GM18502 (cell line): ENCODE measurements around the gene NGFR.

Experiments
- ATAC-seq: cut with Tn5 transposase; IDR thresholded peaks from one replicate; pipeline ENCODE4 v1.9.1; 2021; ENCODE audit warnings: mild to moderate bottlenecking; ENCODE audit not compliant: unreplicated experiment, poor library complexity

NGFR gene

DNA sequence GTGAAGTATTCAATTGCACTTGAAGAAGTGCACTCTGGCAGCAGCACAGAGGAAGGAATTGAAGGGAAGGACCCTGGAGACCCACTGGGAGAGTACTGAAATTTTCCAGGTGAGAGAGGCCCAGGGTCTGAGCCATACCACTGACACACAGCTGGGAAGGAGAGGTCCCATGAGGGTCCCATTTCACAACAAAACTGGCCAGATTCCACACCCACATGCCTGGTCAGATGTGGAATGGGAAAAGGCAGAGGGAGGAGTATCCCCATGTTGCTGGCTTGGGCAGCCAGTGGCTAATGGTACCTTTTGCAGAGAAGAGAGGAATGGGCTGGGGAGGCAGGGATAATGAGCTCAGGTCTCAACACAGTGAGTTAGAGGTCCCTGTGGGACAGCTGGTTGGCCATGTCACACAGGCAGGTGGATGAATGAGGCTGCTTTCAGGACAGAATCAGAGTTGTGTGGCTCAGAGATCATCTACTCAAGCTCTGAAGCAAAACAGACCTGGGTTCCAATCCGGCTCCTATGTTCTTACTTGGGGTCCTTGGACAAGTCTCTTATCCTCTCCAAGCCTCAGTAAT lies 26.2 kb upstream of the NGFR start:
- no peak for ATAC-seq

DNA sequence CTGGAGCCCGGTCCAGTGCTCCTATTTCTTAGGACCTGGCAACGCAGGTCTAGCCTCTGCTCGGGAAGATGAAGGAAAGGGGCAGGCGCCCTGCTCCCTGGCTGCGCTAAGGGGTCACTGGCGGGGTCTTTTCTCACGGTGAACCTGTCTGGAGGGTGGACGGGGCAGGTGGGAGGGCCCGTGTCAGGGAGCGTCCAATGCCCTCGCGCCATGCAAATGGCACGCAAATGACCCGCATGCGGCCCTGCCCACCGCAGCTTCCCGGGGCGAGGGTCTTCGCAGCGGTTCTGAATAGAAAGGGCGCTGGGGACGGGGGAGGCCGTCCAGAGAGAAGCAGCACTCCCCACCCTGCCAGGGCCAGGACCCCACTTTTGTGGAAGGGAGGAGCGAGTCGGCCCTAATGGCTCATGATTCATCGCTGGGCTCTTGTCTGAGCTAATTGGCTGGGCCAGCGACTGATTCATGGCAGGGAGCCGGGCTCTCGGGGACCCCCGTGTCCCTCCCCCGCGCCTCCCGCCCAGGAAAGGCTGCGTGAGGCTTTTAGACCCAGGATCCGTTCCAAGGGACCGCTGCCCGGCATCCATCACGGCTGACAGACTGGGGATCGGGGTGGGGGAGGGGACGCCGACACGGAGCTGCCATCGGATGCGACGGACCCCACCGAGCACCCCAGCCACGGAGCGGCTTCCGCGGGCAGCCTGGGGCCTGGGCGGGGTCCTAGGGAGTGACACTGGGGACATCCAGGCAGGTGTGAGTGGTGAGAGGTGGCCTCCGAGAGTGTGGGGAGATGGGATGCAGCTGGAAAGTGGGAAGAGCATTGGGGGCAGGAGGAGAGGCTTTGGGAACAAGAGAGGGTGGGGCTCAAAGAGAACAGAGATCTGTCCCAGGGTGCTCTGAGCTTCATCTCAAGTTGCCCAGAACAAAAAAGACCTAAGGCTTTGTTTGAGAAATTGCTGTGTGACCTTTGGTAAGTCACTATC lies 25.0 kb upstream of the NGFR start:
- ATAC-seq = no peak

DNA sequence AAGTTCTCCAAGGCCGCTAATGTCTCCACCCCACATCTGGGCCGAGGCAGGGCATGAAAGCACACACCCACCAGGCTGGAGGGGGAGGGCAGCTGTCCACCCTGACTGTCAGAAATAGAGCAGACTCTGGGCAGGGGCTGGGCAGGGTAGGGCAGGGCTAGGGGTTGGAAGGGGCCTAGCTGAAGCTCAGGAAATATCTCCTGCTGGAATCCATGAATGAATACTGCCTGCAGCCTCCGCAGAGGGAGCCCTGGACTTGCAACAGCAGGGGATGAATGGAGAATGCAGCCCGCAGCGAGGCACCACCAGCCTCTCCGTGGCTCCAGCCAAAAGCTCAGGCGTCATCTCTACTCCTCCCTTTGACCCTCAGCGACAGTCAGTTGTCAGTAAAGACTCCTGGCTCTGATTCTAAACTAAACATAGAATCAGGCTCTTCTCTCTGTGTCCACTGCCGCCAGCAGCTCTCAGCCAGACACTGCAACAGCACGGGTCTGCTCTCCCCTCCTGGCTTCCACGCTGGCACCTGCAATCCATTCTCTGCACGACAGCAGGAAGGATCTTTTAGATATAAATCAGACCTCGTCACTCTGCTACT lies 23.9 kb upstream of the NGFR start:
- ATAC-seq = no peak

DNA sequence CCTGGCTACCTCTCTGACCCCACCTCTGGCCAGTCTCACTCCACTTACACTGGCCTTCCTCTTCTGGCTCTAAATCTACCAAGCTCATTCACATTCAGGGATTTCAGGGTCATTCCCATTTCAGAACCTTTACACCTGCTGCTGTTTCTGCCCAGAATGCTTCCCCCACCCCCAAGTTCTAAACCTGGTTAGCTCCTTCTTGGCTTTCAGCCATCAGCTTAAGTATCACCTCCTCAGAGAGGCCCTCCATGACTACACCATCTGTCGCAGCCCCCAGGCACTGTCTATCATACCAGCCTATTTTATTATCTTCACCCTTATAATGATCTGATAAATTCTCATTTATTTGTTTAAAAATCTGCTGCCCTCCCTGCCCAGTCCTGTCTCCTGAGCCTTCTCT lies 23.3 kb upstream of the NGFR start:
- no peak for ATAC-seq

DNA sequence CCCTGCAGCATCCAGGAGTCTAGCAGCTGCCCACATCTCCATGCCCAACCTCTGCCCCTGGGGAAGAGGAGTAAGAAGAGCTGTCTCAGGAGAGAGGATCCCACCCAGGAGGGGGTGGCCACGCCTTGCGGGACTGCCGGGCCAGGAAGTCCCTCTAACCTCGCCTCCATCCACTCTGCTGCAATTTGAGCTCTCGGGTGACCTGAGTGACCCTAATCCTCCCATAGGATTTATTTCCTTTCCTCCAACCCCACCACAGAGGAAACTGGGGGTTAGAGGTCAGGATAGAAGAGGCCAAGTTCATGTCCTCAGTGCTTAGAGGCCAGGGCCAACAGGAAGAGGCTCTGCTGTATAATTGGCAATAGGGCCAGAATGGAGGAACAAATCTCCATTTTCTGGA lies 22.6 kb upstream of the NGFR start:
- no peak for ATAC-seq

DNA sequence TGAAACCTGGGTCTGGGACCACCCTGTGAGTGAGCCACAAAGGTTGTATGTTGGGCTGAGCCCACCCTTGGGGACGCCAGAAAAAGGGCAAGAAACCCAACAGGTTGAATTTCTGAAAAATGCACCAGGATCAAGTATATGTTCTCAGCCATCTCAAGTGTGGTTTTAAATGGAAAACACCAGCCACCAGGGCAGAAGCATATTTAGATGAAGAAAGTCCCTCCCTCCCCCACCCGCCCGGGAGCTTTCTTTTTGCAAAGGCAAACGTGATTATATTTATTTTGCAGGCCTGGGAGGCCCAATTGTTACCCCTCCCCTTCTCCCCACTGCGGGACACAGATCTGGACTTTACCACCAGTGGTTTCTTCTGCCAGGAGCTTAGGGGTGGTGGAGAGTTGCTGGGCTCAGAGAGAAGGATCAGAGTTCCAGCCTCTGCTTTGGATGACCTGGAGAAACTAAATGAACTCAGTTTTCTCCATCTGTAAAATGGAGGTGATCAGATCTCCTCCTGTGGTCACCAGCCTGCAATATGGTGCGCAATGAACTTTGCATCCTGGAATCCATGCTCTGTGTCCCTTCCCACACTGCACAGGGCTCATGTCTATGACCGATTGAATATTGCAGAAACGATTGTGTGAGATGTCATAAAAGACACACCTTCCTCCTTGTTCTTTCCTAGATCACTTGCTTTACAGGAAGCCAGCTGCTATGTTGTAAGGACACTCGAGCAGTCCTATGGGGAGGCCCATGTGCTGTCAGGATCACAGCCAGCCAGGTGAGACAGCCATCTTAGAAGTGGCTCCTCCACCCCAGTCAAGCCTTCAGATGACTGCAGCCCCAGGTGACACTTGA lies 21.0 kb upstream of the NGFR start:
- ATAC-seq = no peak

DNA sequence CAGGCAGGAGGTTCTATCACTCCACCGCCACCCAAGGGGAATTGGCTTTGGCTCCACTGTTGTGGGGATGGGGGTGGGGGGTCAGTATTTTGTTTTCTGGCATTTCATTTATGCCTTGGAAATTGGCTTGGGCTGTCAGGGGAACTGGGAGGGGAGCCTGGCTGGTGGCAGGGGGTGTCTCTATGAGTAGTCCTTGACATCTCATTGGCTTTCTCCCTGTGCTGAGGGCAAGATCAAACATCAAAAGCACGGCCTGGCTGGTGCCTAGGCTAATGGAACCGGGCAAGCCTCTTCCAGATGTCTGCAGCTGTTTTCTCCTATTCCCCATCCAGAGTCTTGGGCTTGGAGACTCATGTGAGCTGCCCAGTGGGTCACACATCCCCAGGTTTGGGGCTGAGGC lies 17.4 kb upstream of the NGFR start:
- ATAC-seq = no peak

DNA sequence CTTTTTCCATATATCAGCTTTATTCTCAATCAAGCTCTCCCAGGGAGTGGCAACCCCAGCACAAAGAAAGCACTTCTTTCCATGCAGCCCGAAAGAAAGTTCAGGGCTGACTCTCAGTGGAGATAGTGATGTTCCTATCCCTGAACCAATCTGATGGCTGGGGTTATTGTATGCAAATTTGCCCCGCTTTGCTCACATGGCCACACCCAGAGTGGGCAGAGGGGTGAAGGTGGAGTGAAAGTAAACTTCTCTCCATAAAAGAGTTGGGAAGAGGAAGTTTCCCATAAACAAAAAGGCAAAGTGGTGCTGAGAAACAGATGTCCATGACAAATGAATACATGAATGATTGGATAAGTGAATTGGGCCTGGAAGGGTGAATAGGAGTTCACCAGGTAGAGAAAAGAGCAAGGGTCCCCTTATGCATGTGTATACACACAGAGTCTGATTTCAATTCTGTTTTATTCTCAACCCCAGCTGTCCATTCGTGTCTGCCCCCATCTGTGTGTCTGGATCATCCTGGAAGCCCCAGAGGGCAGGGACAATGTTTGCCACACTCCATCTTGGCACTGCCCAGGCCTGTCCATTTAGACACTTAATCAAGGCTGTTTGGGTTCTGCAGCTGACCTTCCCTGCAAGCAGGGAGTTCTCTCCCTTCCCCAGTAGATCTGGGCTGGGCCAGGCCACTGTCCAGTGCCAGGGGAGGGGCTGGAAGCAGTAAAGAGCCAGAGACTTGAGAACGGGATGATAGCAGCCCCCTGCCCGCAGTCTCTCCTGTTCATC lies 14.1 kb upstream of the NGFR start:
- no peak for ATAC-seq

DNA sequence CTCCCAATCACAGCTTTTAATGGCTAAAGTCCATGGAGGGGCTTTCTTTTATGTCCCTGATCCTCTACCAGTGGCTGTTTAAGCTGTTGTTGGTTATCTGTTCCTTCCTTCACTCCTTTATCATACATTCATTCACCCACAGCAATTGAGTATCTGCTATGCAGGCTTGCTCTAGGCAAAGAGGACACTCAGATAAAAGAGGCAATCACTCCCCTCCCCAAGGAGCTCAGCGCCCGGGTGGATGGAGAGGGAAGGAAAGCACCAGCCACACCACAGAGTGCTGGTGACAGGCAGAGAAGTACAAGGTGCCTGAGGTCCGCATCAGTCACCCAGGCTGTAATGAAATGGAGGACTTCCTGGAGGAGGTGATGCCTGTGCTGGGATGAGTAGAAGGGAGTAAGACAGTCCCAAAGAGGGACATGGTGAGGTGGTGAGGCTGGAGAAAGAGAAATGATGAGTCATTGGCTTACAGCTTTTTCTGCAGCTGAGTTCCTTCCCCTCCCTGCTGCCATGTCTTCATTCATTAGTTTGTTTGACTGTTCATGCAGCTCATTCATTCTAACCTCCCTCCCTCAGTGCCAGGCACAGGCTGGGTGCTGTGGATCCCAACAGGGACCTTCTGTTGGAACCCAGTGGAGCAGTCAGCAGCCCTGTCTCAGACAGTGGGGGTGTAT lies 12.8 kb upstream of the NGFR start:
- no peak for ATAC-seq

DNA sequence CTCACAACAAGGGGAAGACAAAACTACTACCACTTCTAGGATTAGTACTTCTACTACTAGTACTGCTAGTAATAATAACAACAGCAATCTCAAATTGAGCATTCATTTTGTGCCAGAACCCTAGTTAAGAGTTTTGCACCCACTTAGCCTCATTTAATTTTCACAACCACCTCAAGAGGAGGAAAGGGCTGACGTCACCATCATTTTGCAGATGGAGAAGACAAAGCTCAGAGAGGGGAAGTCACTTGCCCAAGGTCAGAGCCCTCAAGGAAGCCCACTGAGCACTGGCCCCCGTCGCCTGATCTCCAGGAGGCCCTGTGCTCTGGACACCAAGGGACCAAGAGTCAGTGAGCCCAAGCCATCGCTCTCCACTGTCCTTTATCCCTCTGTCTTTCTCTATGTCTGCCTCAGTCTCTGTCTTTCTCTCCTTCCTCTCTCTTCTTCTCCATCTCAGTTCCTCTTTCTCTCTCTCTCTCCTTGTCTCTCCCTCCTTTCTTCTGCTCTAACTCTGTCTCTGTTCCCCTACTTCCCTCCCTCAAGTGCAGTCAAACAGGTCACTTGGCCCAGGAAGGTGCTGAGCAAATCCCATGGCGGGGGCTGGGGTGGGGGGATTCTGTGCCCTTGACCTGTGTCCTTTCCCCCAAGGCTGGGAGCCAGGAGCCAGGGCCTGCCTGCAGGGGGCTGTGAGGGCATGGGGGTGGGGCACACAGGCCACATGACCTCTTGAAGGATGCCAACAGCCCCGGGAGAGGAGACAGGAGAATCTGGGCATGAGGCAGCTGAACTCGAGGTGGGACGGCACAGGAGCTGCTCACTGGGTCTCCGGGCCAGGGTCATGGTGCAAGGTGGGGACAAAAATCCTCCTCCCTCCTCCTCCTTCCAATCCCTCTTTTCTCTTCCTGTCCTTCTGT lies 11.2 kb upstream of the NGFR start:
- ATAC-seq = no peak

DNA sequence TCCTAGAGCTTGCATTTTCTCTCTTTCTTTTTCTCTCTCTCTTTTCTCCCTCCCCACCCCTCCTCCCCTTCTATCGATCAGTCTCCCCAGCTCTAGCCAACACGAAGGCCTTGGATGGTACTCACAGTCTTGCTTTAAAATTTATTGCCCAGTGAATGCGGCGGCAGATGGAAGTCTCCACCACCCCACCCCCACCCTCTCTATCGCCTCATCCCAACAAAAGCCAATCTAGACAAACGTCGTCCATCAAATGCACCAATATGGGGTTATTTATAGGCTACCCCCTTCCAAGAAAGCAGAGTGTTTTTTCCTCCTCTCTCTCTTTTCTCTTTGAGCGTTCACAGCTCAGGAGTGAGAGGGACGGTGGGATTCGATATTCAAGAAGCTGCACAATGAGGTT lies 10.5 kb upstream of the NGFR start:
- no peak for ATAC-seq

DNA sequence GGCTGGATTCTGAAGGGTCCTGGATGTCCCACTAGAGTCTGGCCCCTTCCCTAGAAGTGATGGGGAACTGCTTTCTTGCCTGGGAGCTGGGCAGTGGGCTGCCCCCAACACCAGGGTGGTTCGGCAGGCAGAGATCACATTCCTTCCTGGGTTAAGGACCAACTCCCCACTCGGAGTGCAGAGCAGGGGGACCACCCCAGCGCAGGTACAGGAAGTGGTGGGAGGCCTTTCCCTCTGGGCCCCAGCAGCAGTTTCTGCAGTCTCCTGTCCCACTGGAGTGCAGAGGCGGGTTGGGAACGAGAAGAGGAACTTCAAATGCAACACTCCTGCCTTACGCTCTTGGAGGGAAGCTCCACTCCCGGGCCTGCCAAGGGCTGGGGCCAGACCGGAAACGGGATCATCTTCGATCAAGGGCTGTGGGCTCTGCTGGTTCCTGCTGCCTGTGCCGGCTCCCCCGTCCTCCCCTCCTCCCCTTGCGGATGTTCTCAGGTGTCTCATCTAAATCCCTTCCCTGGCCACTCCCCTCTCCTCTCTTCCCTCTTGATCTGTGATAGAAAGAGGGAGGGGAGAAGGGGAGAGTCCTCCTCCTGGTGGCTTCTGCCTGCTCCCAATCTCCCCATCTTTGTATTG lies 9.0 kb upstream of the NGFR start:
- no peak for ATAC-seq

DNA sequence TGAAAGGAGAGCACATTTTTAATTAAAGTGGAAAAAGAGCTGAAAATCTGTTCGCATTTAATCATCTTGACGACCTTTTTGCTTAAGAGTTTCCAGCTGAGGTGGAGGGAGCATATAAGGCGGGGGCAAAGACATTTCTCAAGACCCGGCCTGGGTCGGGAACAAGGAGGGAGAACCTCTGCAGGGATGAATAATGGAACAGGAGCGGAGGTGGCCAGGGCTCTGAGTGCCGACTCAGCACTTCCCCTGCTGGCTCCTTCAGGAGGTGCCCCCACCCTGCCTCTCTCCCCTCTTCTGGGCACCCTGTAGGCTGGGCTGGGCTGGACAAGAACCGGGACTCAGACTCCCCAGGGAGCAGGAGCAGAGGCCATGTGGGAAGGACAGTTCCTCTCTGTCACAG lies 7.9 kb upstream of the NGFR start:
- ATAC-seq = no peak

DNA sequence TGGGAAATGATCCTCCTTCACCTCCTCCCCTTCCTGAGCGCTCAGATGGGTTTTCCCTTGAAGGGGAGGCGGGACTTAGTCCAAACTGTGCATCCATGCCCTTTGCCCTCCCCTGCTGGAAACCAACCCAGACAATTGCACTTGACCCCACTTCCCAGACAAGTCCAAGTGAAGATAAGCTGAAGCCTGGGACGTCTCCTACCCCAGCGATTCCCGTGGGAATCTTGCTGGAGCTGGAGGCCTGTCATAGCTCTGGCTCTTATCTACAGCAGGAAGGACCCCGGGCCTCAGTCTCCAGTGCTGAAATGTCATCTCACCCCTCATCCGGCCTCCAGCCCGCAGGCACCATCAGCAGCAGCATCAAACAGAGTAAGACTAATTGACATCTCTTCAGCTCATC lies 6.5 kb upstream of the NGFR start:
- no peak for ATAC-seq

DNA sequence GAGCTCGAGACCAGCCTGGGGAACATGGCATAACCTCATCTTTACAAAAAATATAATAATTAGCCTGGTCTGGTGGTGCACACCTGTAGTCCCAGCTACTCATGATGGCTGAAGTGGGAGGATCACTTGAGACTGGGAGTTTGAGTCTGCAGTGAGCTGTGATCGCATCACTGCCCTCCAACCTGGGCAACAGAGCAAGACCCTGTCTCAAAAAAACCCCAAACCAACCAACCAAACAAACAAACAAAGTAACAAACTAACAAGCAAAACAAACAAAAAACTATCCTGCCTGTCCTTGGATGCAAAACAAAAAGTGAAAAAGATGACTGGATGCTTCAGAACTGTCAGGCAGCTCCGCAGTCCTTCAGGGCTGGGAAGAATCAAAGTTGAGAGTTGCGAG lies 5.7 kb upstream of the NGFR start:
- ATAC-seq = no peak

DNA sequence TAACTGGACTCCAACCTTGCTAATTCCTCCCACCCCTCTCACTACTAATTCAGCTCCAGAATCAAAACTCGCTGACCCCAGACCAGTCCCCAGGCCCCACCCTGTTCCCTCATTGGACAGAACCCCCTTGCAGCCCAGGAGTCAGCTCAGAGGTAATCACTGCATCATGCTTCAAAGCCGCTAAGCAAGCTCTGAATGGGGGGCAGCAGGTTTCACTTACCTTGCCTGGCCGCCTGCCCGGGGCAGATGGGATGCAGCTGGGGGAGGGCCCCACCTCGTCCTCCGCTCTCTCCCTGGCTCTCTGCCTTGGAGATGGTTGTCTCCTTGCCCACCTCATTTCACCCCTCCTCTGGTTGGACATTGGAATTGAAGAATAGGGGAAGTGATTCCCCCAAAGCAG lies 4.8 kb upstream of the NGFR start:
- ATAC-seq = no peak

DNA sequence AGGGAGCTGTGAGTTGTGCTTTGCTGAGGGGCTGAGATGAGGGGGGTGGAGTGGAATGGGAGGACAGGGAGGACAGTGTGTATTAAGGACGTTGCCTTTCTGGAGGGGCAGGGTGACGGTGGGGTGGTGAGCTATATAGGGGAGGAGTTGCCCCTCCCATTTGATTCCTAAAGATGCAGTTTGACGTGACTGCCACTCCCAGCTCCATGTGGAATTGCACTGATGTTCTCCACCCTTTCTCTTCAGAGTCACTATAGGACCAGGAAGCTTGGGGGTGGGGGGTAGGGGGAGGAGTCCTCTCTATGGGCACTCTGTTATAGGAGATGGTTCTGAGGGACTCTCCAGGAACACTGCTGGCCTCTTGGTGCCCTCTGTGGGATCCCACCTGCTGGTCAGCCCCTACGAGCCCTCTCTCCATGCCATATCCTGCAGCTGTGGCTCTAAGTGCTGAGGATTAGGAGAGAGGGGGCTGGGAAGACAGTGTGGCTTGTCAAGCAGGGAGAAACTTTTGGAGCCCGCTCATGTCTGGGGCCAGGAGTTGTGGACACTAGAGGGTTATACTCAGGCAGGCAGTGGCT lies 3.8 kb upstream of the NGFR start:
- ATAC-seq = no peak
